H1 (cell line): ENCODE measurements around the gene GLRX5. TPM values are rescaled to one million over a fixed set of nuclear protein-coding genes. Genes with fewer than 3 reads are reported as not detected.

Source experiments
- EGR1 ChIP-seq: IDR thresholded peaks from 2 replicates; pipeline ENCODE4 v1.6.1; 2011; ENCODE audit warnings: low read depth, low read length, borderline replicate concordance
- HDAC6 ChIP-seq: IDR thresholded peaks from one replicate; pipeline ENCODE4 v1.7.1; 2012; ENCODE audit warnings: low read depth, mild to moderate bottlenecking, inconsistent platforms, low read length, moderate library complexity
- POU5F1 ChIP-seq: IDR thresholded peaks from 2 replicates; pipeline ENCODE4 v1.6.1; 2011; ENCODE audit warnings: low read depth, mild to moderate bottlenecking, low read length, moderate library complexity
- polyA plus RNA-seq, 7 experiments: library from polyadenylated mRNA; depleted of rRNA in 3 of 7; stranded (reverse) in 5 of 7; unstranded in 2 of 7; fragments of >200 nt in 5 of 7; fragments of 200-250 nt in 2 of 7; gene quantifications; 1 replicate in 5 of 7; 2 replicates in 1 of 7; 4 replicates in 1 of 7; pipeline versions ENCODE4 v1.2.1 to v1.2.3, GENCODE V29; 2011 to 2013; ENCODE audit warnings: missing spikeins in 2 of 7, mixed read lengths in 2 of 7
- total RNA-seq: library from RNA; stranded (reverse); fragmentation: NEBNext Ultra II Directional; extraction: Animal tissue kit (Norgen Biotek cat#: 25700); gene quantifications from 2 replicates; pipeline ENCODE4 v1.2.1, GENCODE V29; 2021

GLRX5 gene
- total and polyA plus RNA-seq, 2 of the 8 experiments (the other 6 are each of a cell fraction or from before 2014, with no cell fraction given), result 70.1 to 88.8 TPM

DNA sequence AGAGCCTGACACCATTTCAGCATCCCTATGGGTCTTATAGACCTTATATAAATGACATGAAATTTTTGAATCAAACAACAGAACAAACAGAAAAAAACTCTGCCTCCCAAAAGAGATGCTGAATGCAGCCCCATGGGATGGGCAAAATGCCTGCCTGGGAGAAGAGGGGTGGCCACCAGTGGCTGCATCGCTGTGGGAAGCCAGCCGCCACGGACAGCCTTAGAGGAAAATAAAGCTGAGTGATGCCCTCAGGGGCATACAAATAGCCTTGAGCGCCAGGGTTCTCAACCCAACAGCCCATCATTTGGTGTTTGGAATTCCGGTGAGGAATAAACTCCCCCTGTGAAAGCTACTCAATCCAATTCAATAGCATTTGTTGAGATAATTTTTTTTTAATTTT is 41.3 kb upstream of the GLRX5 start (continued):
- TF ChIP-seq EGR1 (no peak), HDAC6 (no peak), POU5F1 (no peak)
